HG02870 (cell line): ENCODE data around the gene CIITA.
"Not testable (repeated sequence)": the region's sequence is repeated elsewhere in the genome, so short reads cannot be mapped to it uniquely, and the experiment has no call there.

ENCODE experiments used
- ATAC-seq: cut with Tn5 transposase; IDR thresholded peaks from one replicate; pipeline ENCODE4 v1.9.1; 2021; ENCODE audit warnings: mild to moderate bottlenecking, moderate library complexity; ENCODE audit not compliant: unreplicated experiment

The CIITA gene

GRCh38 chr16:10876799-10877341 is at the start of gene CIITA:
Gene CIITA (plus strand): TSS chr16:10877202. CDS start chr16:10877331, 129 bp downstream.
- ATAC-seq, result peak; percentile 51

- ATAC-seq, result no peak
Observed at GRCh38 chr16:10827691-10828341, 49.2 kb upstream of the CIITA start.

GRCh38 chr16:10828851-10829366 is 48.1 kb upstream of the CIITA start:
- ATAC-seq, result no peak

- not testable (repeated sequence) for ATAC-seq
Observed at GRCh38 chr16:10829390-10830098, 47.5 kb upstream of the CIITA start.

GRCh38 chr16:10830240-10830639 is 46.8 kb upstream of the CIITA start:
- not testable (repeated sequence) for ATAC-seq

GRCh38 chr16:10831894-10832886 is 44.8 kb upstream of the CIITA start:
- ATAC-seq, result no peak

GRCh38 chr16:10833271-10833670 is 43.7 kb upstream of the CIITA start:
- no peak for ATAC-seq

- no peak for ATAC-seq
Observed at GRCh38 chr16:10834130-10834529, 42.9 kb upstream of the CIITA start.

GRCh38 chr16:10834766-10835165 is 42.2 kb upstream of the CIITA start:
- ATAC-seq, result no peak

- ATAC-seq, result no peak
Observed at GRCh38 chr16:10835281-10835931, 41.6 kb upstream of the CIITA start.

GRCh38 chr16:10836174-10836853 is 40.7 kb upstream of the CIITA start:
- ATAC-seq, result no peak

GRCh38 chr16:10838621-10839278 is 38.3 kb upstream of the CIITA start:
- ATAC-seq, result no peak

- ATAC-seq, result no peak
Observed at GRCh38 chr16:10839279-10839666, 37.7 kb upstream of the CIITA start.

GRCh38 chr16:10840703-10841102 is 36.3 kb upstream of the CIITA start:
- ATAC-seq, result no peak

GRCh38 chr16:10846213-10846998 is 30.6 kb upstream of the CIITA start:
- no peak for ATAC-seq

- no peak for ATAC-seq
Observed at GRCh38 chr16:10847176-10847575, 29.8 kb upstream of the CIITA start.

GRCh38 chr16:10849736-10850477 is 27.1 kb upstream of the CIITA start:
- ATAC-seq, result no peak

- no peak for ATAC-seq
Observed at GRCh38 chr16:10850478-10850850, 26.5 kb upstream of the CIITA start.
